Measurements from ENCODE around the gene PFDN4.

DNA sequence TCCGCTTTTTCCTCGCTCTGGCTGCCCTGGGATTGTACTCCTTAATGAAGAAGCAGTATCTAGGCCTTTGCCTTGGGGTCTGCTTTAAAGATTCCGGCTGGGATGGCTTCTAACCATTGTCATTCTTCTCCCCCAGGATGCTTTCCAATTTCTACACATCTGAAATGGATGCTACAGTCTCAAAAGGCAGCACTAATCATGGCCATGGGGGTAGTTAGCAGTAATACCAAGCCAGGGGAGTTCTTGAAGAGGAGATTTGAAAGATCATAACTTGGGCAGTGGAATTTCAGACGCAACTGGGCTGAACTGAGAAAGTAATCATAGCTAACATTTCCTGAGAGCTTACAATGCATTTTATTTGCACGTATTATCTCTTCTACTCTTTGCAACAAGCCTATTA lies 3.4 kb upstream of the PFDN4 start:
- TF ChIP-seq POLR2A (IDR thresholded peaks at IDR 0.05; ENCODE audit: low read length) (no peak), GATA1 (IDR thresholded peaks at IDR 0.05; ENCODE audit: low read depth, low read length) (no peak)

All from erythroblast (primary cell).